Skin of body (tissue), 2 donors: ENCODE measurements around the gene PTRH2. TPM values are rescaled to one million over a fixed set of nuclear protein-coding genes. Genes with fewer than 3 reads are reported as not detected.
"Not testable (repeated sequence)": the region's sequence is repeated elsewhere in the genome, so short reads cannot be mapped to it uniquely, and the experiment has no call there.

Source experiments
- DNase-seq: peaks from one replicate; lab custom pipeline; 2025; lab: John Stamatoyannopoulos, UW
- total RNA-seq: library from RNA; depleted of rRNA; stranded (reverse); fragments of >200 nt; gene quantifications from one replicate; pipeline ENCODE4 v1.2.3, GENCODE V29; 2014

PTRH2 gene
- total RNA-seq, 1 donor from 2014 or later: 19.4 TPM

DNA sequence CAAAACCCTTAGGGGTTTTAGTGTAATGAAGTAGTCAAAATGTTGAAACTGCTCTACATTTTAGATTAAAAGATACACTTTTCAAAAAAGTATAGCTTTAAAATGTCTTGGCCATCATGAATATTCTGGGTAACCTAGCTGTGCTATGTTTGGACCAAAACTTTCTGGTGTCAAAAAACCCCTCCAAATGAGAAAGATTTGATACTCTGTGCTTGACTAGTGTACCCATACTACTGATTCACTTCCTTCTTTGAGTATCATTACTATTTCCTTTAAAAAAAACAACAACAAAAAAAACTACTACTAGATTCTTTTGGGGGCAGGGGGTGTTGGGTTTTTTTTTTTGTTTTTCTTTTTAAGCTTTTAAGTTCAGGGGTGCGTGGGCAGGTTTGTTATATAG, 37.3 kb downstream of the PTRH2 start:
- no peak for DNase-seq

DNA sequence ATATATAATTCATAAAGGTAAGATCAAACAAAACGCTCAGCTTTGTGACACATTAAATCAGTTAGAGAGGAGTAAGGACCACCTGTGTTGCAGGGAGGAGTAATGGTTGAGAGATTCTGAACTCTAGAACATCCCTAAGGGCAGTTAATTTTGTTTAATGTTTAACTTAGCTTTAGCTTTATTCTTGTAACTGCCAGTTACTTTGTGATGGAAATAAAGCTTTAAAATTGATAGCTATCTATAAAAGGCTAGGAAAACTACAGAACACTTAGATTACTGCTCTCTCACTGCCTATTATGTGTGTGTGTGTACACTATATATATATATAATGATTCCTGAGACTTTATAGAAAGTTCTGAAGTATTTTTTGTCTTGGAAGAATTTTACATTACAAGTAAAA, 37.8 kb downstream of the PTRH2 start:
- no peak for DNase-seq

DNA sequence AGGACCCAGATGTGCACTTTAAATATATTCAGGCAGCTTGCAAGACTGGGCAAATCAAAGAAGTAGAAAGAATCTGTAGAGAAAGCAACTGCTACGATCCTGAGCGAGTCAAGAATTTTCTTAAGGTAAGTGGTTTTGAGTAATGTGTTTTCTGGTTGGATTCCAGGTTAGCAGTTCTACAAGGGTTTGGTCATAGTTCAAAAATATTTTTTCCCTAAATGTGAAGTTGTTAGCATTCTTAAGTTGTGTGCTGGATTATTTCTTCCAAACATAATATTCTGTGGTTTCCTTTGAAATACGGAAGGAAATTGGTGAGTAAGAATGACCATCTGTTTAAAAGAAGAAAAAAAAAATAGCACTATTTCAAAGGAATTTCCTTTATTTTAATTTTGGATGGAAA, 38.4 kb downstream of the PTRH2 start:
- DNase-seq: no peak

DNA sequence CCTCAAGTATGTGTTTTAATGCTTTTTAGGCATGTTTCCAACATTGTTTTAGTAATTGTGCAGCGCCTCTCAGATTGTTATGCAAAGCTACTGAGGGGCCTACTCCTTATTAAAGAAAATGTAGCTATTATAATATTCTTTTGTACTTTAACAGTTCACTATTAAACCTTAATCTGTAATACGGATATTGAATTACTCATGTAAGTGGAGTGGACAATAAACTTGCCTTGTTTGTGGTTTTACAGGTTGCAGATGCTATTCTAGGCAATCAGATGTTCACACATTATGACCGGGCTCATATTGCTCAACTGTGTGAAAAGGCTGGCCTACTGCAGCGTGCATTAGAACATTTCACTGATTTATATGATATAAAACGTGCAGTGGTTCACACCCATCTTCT, 41.0 kb downstream of the PTRH2 start:
- DNase-seq: no peak

DNA sequence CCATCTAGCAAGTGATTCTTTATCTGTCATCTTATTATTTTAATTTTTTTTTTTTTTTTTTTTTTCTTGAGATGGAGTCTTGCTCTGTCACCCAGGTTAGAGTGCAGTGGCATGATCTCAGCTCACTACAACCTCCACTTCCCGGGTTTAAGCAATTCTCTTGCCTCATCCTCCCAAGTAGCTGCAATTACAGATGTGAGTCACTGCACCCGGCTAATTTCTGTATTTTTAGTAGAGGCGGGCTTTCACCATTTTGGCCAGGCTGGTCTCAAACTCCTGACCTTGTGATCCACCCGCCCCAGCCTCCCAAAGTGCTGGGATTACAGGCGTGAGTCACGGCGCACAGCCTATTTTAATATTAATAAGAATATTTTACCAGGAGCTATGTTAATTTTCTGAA, 50.6 kb downstream of the PTRH2 start:
- not testable (repeated sequence) for DNase-seq

DNA sequence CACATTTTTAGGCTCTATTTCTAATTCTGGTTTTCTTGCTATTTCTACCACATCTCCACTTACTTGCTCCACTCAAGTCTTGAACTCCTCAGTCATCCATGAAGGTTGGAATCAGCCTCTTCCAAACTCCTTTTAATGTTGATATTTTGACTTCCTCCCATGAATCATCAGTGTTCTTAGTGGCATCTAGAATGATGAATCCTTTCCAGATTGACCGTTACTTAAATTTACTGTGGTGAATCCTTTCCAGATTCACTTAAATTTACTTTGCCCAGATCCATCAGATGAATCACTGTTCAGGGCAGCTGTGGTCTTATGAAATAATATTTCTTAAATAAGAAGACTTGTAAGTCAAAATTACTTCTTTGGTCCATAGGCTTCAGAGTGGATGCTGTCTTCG, 55.1 kb downstream of the PTRH2 start:
- no peak for DNase-seq

DNA sequence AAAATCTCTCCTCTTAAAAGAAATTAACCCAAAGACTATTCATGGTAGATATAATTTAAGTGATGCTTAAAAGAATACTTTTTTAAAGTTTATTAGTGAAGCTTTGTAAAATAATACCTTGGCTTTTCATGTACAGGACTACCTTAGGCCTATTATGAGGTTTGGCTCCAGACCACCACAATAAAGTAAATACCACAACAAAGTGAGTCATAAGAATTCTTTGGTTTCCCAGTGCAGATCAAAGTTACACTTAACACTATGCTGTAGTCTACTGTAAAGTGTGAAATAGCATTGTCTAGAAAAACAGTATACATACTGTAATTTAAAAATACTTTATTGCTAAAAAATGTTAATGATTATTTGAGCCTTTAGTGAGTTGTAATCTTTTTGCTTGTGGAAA, 55.9 kb downstream of the PTRH2 start:
- DNase-seq: no peak

DNA sequence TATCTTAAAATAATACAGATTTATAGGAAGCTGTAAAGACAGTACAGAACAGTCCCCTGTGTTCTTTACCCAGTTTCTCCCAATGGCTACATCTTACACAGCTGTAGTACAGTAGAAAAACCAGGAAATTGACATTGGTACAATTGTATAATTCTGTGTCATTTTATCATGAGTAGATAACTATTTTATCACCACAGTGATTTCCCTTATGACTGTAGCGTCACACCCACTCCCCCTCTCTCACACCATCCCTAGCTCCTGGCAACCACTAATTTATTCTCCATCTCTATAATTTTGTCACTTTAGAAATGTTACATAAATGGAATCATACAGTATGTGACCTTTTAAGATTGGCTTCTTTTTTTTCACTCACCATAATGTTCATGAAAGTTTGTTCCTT, 56.6 kb downstream of the PTRH2 start:
- no peak for DNase-seq

DNA sequence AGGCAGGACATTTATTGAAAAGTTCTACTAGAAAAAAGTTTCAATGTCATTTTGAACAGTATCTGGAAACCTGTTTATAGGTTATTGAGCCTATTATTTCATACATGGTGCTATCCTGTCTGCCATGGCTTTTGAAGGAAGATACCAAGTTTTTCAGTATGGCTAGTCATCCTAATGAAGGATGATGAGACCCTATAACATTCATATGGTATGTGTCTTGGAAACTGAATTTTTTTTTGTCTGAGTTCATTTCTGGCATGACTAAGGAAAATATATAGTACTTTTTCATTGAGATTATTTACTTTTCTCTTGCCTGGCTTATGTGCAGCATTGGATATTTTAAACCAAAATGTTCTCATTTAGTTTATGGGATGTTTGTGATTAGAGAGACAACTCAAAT, 57.3 kb downstream of the PTRH2 start:
- no peak for DNase-seq

Other genes starting within 250 kb of the PTRH2 start
- 53.9 TPM for gene DHX40, start 141.8 kb downstream of the PTRH2 start, total RNA-seq
- gene CLTC, start 87.5 kb downstream of the PTRH2 start, total RNA-seq: 255 TPM
- 203 TPM for gene VMP1, start 224 bp upstream of the PTRH2 start, total RNA-seq
- gene TUBD1, start 185.5 kb upstream of the PTRH2 start, total RNA-seq: 8.8 TPM
- 37.5 TPM for gene RPS6KB1, start 185.7 kb upstream of the PTRH2 start, total RNA-seq